Activated T-helper 2 cell treated with anti-CD3 and anti-CD28 coated beads, Interferon-gamma antibody, Interleukin-2, Interleukin-4, amounts not matched to agents 10 μg/mL and 5 μg/mL and 100 μg/mL, durations not matched to agents 14 hours and 24 hours and 36 hours (primary cell): Measurements from ENCODE around the gene LGSN. TPM values are rescaled to one million over a fixed set of nuclear protein-coding genes. Genes with fewer than 3 reads are reported as not detected.
"Not testable (repeated sequence)": the region's sequence is repeated elsewhere in the genome, so short reads cannot be mapped to it uniquely, and the experiment has no call there.

Experiments
- DNase-seq: peaks from one replicate; pipeline ENCODE4 v3.0.0; 2021; ENCODE audit warnings: low spot score
- H3K27ac Mint-ChIP-seq: one replicate; pipeline ENCODE4 v1.8.0; 2021; ENCODE audit warnings: mixed read lengths
- H3K27me3 Mint-ChIP-seq: one replicate; pipeline ENCODE4 v1.8.0; 2021; ENCODE audit warnings: low read depth, mixed read lengths
- H3K36me3 Mint-ChIP-seq: one replicate; pipeline ENCODE4 v1.8.0; 2021; ENCODE audit warnings: low read depth, mixed read lengths
- H3K4me1 Mint-ChIP-seq: one replicate; pipeline ENCODE4 v1.8.0; 2021; ENCODE audit warnings: low read depth, mixed read lengths
- H3K4me3 Mint-ChIP-seq: one replicate; pipeline ENCODE4 v1.8.0; 2021; ENCODE audit warnings: low read depth, mild to moderate bottlenecking, moderate library complexity, mixed read lengths
- H3K9me3 Mint-ChIP-seq: one replicate; pipeline ENCODE4 v1.8.0; 2021; ENCODE audit warnings: mixed read lengths
- intact Hi-C: fragments of 100-400 bp; cut with micrococcal nuclease; formaldehyde crosslinking; loops from one replicate; pipeline ENCODE4 v1.15.1; 2023
- total RNA-seq: library from RNA; stranded (reverse); gene quantifications from 2 replicates; pipeline ENCODE4 v1.2.3, GENCODE V29; 2022

LGSN gene
- total RNA-seq, 1 donor from 2014 or later, result not detected

DNA sequence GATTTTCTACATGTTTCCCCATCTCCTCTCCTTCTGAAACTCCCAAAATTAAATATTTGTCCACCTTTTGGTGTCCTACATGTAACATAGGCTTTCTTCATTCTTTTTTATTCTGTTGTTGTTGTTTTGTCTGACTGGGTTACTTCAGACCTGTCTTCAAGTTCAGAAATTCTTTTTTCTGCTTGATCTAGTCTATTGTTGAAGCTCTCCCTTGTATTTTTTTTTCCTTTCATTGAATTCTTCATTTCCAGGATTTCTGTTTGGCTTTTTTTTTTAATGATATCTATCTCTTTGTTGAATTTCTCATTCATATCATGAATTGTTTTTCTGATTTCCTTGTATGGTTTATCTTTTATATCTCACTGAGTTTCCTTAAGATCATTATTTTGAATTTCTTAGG is 20.6 kb upstream of the LGSN start:
- Mint-ChIP-seq H3K4me1 (no peaks in the 10 kb centered on the region), H3K9me3 (peaks cover 13% of the 10 kb centered on the region), H3K27me3 (no peaks in the 10 kb centered on the region), H3K27ac (no peak overlapping the region), H3K4me3 (no peak overlapping the region), H3K36me3 (no peaks in the 10 kb centered on the region)
- DNase-seq, result no peak
- intact Hi-C loops, result no loop called here

GRCh38 chr6:63334652-63335051 is 14.9 kb upstream of the LGSN start:
- H3K36me3 Mint-ChIP-seq, H3K4me3 Mint-ChIP-seq, H3K4me1 Mint-ChIP-seq, intact Hi-C loops, H3K9me3 Mint-ChIP-seq, DNase-seq, H3K27me3 Mint-ChIP-seq, H3K27ac Mint-ChIP-seq: not testable (repeated sequence)

DNA sequence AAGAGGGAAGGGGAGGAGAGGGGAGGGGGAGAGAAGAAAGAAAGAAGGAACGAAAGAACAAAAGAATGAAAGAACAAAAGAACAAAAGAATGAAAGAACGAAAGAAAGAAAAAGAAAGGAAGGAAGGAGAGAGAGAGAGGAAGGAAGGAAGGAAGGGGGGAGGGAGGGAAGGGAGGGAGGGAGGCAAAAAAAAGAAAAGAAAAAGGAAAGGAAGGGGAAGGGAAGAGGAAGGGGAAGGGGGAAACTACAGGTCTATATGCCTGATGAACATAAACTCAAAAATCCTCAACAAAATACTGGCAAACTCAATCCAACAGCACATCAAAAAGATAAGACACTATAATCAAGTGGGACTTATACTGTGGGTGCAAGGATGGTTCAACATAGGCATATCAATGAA is 13.7 kb upstream of the LGSN start:
- Mint-ChIP-seq H3K4me1 (no peaks in the 10 kb centered on the region), H3K9me3 (no peaks in the 10 kb centered on the region), H3K4me3 (no peak overlapping the region), H3K27me3 (no peaks in the 10 kb centered on the region), H3K27ac (no peak overlapping the region), H3K36me3 (no peaks in the 10 kb centered on the region)
- intact Hi-C loops, result no loop called here
- no peak for DNase-seq

GRCh38 chr6:63326630-63327029 is 6.8 kb upstream of the LGSN start:
- H3K4me3 Mint-ChIP-seq, H3K36me3 Mint-ChIP-seq, intact Hi-C loops, DNase-seq, H3K27ac Mint-ChIP-seq, H3K27me3 Mint-ChIP-seq, H3K4me1 Mint-ChIP-seq, H3K9me3 Mint-ChIP-seq: not testable (repeated sequence)

DNA sequence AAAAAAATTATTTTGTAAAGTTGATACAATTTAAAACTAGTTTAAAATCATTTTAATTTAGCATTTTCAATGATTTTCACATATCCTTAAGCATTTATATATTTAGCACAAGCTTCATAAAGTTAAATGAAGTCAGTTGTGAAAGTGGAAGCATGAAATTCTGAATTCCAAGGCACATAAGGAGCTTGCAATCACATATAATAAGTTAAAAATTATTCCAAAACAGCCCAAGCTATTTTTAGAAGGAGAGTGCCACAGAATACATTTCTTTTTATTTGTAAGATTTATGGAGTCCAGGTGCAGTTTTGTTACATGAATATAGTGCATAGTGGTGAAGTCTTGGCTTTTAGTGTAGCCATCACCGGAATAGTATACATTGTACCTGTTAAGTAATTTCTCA is 3.2 kb upstream of the LGSN start:
- intact Hi-C loops, result no loop called here
- Mint-ChIP-seq H3K36me3 (no peaks in the 10 kb centered on the region), H3K4me3 (no peak overlapping the region), H3K4me1 (no peaks in the 10 kb centered on the region), H3K27ac (no peak overlapping the region), H3K9me3 (peaks cover 7% of the 10 kb centered on the region), H3K27me3 (no peaks in the 10 kb centered on the region)
- no peak for DNase-seq

GRCh38 chr6:63321821-63322220 is 2.0 kb upstream of the LGSN start:
- no peaks in the 10 kb centered on the region for H3K4me1 Mint-ChIP-seq
- no peaks in the 10 kb centered on the region for H3K36me3 Mint-ChIP-seq
- H3K4me3 Mint-ChIP-seq, result no peak overlapping the region
- no peak for DNase-seq
- peaks cover 4% of the 10 kb centered on the region for H3K9me3 Mint-ChIP-seq
- H3K27me3 Mint-ChIP-seq, result no peaks in the 10 kb centered on the region
- intact Hi-C loops, result no loop called here
- no peak overlapping the region for H3K27ac Mint-ChIP-seq

- H3K27ac Mint-ChIP-seq, result no peak overlapping the region
- no peaks in the 10 kb centered on the region for H3K4me1 Mint-ChIP-seq
- DNase-seq, result no peak
- H3K9me3 Mint-ChIP-seq, result no peaks in the 10 kb centered on the region
- intact Hi-C loops, result no loop called here
- H3K27me3 Mint-ChIP-seq, result no peaks in the 10 kb centered on the region
- H3K4me3 Mint-ChIP-seq, result no peak overlapping the region
- H3K36me3 Mint-ChIP-seq, result no peaks in the 10 kb centered on the region
Measured at GRCh38 chr6:63317641-63318040, 2.1 kb downstream of the LGSN start.

GRCh38 chr6:63316113-63316512 is 3.7 kb downstream of the LGSN start:
- intact Hi-C loops, result no loop called here
- H3K27ac Mint-ChIP-seq, result no peak overlapping the region
- DNase-seq, result no peak
- H3K4me1 Mint-ChIP-seq, result no peaks in the 10 kb centered on the region
- H3K9me3 Mint-ChIP-seq, result no peaks in the 10 kb centered on the region
- H3K27me3 Mint-ChIP-seq, result no peaks in the 10 kb centered on the region
- no peaks in the 10 kb centered on the region for H3K36me3 Mint-ChIP-seq
- H3K4me3 Mint-ChIP-seq, result no peak overlapping the region

DNA sequence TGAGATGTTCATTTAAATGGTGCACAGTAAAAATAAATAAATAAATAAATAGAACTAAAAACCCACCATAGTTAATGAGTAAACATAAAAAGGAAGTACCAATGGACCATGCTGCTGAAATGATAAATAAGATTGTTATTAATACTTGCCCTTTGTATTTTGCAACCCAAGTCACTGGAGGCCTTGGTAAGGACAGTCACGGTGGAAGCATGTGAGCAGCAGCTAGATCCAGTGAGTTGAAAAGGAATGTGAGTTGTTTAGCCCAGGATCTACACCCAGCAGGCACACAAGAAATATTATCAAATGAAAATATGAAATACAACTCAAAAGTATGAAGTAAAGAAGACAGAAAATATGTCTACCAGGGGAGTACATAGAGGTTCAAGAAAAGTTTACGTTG is 6.7 kb downstream of the LGSN start:
- no peak overlapping the region for H3K4me3 Mint-ChIP-seq
- no peaks in the 10 kb centered on the region for H3K4me1 Mint-ChIP-seq
- H3K27me3 Mint-ChIP-seq, result no peaks in the 10 kb centered on the region
- H3K27ac Mint-ChIP-seq, result no peak overlapping the region
- H3K36me3 Mint-ChIP-seq, result no peaks in the 10 kb centered on the region
- H3K9me3 Mint-ChIP-seq, result no peaks in the 10 kb centered on the region
- DNase-seq, result no peak
- intact Hi-C loops, result no loop called here

DNA sequence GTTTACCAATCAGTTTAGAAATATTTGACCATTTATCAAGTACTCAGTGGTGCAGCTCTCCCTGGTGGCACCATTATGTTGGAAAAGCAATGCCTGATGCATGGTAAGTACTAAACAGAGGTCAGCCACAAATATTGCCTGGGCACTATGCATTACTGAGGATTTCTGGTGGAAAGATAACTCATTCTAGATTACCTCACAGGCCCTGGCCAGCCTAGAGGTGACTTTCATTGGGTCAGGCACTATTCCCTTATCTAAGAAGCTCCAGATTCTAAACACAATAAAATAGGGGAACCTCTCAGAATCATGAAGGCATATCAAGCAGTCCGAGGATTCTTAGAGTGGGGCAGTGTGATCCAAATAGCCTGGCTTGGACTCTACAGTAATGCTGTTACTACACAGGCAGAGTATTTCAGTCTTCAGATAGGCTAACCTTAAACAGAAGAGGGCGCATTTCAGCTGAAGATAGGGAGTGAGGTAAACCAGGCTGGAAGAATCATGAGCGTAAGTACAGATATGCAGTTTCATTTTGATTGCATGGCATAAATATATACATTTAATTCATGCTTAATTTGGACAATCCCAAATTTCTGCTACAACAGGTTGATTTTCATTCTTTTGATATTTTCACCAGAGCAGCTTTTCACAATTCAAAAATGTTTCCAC is 12.1 kb downstream of the LGSN start:
- Mint-ChIP-seq H3K36me3 (no peaks in the 10 kb centered on the region), H3K4me1 (no peaks in the 10 kb centered on the region), H3K27ac (no peak overlapping the region), H3K9me3 (no peaks in the 10 kb centered on the region), H3K4me3 (no peak overlapping the region), H3K27me3 (no peaks in the 10 kb centered on the region)
- no peak for DNase-seq
- intact Hi-C loops, result no loop called here

GRCh38 chr6:63306420-63306819 is 13.4 kb downstream of the LGSN start:
- H3K36me3 Mint-ChIP-seq, result no peaks in the 10 kb centered on the region
- no peak overlapping the region for H3K4me3 Mint-ChIP-seq
- intact Hi-C loops, result no loop called here
- H3K27ac Mint-ChIP-seq, result no peak overlapping the region
- DNase-seq, result no peak
- H3K27me3 Mint-ChIP-seq, result no peaks in the 10 kb centered on the region
- H3K9me3 Mint-ChIP-seq, result no peaks in the 10 kb centered on the region
- no peaks in the 10 kb centered on the region for H3K4me1 Mint-ChIP-seq

DNA sequence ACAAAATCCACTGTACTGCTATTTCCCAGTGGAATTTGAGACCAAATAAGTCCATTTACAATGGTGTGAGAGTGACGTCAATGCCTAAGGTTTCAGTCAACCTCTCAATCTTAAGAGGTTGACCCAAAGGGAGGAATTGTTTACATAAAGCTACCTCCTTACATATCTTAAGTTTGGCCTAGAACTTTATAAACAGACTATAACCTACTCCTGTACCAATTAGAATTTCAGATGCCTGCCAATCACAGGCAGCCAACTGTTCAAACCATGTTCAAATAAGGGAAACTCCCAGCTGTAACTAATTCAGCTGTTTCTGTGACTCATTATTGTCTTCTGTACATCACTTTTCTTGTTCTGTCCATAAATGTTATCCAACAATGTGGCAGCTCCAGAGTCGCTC is 14.5 kb downstream of the LGSN start:
- Mint-ChIP-seq H3K27me3 (no peaks in the 10 kb centered on the region), H3K27ac (no peak overlapping the region), H3K9me3 (no peaks in the 10 kb centered on the region), H3K36me3 (no peaks in the 10 kb centered on the region), H3K4me3 (no peak overlapping the region), H3K4me1 (no peaks in the 10 kb centered on the region)
- DNase-seq, result no peak
- intact Hi-C loops, result no loop called here

GRCh38 chr6:63303476-63303875 is 16.3 kb downstream of the LGSN start:
- Mint-ChIP-seq H3K9me3 (no peaks in the 10 kb centered on the region), H3K36me3 (no peaks in the 10 kb centered on the region), H3K27ac (no peak overlapping the region), H3K4me3 (no peak overlapping the region), H3K27me3 (no peaks in the 10 kb centered on the region), H3K4me1 (no peaks in the 10 kb centered on the region)
- intact Hi-C loops, result no loop called here
- no peak for DNase-seq

GRCh38 chr6:63299667-63300066 is 20.1 kb downstream of the LGSN start:
- no peak overlapping the region for H3K27ac Mint-ChIP-seq
- H3K27me3 Mint-ChIP-seq, result no peaks in the 10 kb centered on the region
- no peaks in the 10 kb centered on the region for H3K9me3 Mint-ChIP-seq
- H3K4me1 Mint-ChIP-seq, result no peaks in the 10 kb centered on the region
- intact Hi-C loops, result no loop called here
- H3K36me3 Mint-ChIP-seq, result no peaks in the 10 kb centered on the region
- H3K4me3 Mint-ChIP-seq, result no peak overlapping the region
- no peak for DNase-seq
